Measurements from ENCODE around the gene GPR55.
"Not testable (repeated sequence)": the region's sequence is repeated elsewhere in the genome, so short reads cannot be mapped to it uniquely, and the experiment has no call there.

GPR55 gene

DNA sequence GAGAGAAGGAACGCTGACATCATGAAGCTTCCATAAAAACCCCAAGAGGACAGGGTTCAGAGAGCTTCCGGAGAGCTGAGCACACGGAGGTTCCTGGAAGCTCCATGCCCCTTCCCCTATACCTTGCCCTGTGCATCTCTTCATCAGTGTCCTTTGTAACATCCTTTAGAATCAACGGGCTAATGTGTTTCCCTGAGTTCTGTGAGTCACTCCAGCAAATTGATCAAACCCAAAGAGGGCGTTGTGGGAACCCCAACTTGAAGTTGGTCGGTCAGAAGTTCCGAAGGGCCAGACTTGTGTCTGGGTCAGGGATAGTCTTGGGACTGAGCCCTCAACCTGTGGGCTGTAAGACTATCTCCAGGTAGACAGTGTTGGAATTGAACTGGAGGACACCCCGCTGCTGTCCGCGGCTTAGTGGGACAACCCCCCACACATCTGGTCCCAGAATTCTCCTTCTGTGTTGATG is 25.9 kb upstream of the GPR55 start:
- DNase-seq (ENCODE audit: low spot score) = no peak

DNA sequence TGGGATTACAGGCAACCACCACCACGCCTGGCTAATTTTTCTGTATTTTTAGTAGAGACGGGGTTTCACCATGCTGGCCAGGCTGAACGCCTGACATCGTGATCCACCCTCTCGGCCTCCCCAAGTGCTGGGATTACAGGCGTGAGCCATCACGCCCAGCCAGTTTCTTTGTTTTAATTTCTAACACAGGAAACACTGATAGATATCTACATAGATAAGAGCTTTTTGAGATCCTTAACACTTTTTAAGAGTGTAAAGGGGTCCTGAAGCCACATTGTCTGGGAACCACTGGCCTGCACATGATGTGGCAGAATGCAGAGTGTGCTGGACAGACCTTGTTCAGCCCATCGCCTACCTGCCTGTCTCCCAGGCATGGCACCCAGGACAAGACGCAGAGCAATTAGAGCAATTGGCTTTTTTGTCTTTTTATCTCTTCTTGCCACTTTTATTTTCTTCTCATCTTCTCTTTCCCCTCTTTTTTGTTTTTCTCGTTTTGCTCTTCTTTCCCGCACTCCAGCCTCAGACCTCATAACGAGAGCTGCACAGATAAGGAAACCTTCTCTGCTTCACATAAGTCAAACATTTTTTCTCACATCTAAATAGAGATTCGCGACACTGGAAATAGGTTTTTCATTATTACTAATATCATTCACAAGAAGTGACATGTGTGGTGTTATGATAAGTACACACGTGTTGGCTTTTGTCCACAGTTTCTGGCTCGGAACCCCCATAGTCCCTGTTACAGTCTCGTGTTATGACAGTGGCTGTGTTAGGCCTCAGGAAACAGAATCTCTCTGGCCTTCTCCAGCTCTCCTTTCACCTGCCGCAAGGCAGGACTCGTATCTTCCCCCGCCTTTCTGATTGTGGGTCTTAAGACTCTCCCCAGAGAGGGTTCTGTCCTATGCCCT is 25.2 kb upstream of the GPR55 start:
- no peak for DNase-seq (ENCODE audit: low spot score)

DNA sequence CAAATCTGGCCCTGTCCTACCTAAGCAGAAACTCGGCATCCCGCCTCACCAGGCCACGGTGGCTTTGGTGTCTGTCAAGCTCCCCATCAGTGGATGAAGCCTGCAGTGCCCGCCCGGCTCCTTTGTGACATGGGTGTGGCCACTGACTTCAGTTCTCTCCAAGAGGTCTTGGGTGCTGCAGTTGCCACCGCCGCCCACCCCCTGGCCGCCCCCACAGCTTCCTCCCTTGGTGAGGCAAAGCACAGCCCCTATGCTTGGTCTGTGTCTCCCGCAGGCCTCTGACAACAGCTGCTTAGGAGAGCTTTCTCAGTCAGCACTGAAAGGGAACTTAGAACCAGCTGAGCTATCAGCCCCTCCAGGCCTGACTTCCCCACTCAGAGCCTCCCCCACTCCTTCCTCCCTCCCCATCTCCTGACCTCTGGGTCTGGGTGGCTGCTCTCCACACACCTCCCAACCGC is 22.9 kb upstream of the GPR55 start:
- no peak for DNase-seq (ENCODE audit: low spot score)

DNA sequence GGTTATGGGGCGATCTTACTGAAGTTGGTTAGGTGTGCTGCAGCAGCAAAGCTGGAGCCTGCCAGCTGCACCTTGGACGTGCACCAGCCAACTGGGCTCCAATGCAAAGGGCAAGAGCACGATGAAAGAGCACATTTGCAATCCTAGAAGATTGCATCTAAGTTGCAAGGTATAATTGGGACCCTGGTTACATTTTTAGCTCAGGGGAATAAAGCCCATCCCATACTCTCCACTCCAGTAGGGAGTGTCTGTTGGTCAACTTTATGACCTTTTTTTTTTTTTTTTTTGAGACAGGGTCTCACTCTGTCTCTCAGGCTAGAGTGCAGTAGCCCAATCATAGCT is 22.2 kb upstream of the GPR55 start:
- no peak for DNase-seq (ENCODE audit: low spot score)

DNA sequence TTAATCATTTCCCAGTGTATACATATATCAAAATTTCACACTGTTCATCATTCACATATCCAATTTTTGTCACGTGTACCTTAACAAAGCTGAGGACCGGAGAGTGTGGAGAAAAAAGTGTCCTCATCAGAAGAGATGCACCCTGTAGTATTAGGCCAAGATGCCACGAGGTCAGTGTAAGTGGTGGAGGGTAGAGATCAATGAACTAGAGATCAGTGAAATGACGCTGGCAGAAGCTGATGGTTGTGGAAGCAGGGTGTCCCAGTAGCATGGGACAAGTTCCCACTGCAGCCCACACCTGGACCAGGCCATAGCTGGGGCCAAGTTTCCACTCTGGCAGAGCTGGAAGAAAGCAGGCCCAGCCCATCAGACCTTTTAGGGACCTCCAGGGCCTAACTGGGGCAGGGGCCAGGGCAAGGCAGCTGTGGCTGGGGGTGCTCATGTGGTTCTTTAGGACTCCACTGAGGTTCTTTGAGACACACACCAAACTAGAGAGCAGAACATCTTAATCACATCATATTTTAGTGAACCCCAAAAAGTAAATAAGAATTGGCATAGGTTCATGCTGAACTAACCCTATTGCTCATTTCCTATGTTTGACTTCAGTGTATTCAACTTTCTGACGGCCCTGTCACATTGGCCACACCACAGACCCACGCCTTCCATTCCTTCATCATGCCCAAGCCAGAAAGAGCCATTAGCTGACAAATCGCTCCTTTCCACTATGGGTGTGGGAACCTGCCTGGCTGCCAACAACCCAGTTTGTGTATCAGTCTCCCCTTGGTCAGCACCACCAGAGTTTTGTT is 21.6 kb upstream of the GPR55 start:
- no peak for DNase-seq (ENCODE audit: low spot score)

DNA sequence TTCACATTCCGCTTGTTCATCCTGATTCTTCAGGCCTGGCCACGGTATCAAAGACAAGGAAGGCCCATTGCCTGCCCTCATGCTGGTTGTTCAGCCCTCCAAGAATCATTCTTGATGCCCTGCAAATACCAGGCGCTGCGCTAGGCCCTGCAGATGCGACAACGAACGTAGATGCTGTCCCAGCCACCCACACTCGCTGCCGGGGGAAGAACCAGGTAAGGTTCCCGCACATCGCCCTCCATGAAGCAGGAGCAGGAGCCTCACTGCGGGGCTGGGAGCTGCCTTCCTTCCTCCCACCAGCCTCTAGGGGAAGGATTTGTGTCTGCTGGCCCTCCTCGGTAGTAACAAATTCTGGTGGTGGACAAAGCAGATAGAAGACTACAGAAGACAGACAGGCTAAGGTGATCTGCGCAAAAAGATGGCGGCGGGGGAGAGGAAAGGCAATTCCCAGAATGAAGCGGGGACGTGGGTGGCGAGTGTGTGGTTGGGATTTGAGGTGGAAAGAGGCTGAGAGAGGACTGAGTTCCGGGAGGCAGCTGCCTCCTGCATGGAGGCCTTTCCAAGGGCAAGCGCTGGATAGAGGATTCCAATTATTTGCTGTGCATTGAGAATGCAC is 19.8 kb upstream of the GPR55 start:
- no peak for DNase-seq (ENCODE audit: low spot score)

DNA sequence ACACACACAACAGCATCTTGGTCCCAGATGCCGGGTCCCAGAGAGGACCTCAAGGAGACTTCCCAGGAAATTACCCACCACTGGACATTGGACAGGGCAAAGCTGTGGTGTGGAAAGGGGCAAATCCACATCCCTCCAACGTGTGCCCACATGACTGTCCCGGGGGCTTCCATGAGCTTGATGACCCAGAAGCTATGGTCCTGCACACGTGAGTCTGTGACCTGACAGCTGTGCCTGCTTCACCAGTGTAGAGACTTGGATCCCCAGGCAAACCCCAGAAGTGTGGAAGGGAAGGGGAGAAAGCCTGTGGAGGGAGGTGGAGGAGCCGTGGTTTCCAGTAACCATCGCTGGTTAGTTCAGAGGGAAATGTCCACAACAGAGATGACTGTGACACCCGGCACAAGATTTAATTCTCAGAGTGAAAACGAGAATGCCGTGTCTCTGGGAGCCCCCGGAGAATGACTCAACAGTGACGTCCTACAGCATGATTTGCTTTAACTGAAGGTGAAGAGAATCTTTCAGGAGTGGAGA is 19.1 kb upstream of the GPR55 start:
- no peak for DNase-seq (ENCODE audit: low spot score)

DNA sequence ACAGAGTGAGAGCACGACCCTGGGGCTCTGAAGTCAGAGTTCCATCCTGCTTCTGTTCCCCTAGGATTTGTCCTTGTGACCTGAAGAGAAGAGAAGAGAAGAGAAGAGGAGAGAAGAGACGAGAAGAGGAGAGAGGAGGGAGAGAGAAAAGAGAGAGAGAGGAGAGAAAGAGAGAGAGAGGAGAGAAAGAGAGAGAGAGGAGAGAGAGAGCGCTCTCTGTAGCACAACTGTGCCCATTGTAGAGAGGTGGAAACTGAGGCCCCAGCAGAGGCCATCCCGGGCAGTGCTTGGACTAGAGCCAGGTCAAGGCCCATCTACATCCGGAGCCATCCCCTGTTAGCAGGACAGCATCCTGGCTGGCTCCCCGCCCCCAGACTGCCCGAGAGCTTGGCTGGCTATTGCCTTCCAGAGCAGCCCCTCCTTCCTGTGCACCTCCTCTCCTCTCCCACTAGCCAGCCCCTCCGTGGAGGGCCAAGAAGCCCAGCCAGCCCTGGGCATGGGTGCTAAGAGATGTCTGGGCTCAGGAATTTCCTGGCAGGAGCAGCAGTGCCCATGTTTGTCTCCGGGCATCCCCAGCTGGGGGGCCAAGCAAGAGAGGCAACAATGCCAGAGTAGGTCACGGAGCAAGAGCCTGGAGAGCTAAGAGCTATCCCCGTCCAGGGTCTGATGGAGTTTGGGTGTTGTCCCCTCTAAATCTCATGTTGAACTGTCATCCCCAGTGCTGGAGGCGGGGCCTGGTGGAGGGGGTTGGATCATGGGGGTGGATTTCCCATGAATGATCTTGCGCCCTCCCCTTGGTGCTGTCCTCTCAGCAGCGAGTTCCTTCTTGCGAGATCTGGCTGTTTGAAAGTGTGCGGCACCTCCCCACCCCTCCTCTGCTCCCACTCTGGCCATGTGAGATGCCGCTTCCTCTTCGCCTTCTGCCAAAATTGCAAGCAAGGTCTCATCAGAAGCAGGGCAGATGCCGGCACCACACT is 18.2 kb upstream of the GPR55 start:
- DNase-seq (ENCODE audit: low spot score) = no peak

DNA sequence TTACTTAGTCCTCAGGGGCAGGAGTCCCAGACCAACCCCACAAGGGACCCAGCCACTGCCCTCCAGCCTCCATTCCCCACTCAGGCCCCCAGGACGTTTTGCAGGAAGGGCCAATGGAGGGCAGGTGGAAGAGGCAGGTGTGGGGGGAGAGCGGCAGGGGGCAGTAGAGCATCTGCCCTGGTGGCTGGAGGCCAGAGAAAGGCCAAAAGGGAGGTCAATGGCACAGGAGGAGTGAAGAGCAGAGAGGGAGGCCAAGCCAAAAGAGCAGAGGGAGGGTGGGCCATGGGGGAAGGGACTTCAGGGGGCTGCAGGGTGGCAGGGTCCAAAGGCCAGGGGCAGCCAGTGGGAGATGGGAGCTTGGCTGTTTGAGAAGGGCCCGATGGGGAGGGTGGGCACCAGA is 17.3 kb upstream of the GPR55 start:
- DNase-seq (ENCODE audit: low spot score) = no peak

DNA sequence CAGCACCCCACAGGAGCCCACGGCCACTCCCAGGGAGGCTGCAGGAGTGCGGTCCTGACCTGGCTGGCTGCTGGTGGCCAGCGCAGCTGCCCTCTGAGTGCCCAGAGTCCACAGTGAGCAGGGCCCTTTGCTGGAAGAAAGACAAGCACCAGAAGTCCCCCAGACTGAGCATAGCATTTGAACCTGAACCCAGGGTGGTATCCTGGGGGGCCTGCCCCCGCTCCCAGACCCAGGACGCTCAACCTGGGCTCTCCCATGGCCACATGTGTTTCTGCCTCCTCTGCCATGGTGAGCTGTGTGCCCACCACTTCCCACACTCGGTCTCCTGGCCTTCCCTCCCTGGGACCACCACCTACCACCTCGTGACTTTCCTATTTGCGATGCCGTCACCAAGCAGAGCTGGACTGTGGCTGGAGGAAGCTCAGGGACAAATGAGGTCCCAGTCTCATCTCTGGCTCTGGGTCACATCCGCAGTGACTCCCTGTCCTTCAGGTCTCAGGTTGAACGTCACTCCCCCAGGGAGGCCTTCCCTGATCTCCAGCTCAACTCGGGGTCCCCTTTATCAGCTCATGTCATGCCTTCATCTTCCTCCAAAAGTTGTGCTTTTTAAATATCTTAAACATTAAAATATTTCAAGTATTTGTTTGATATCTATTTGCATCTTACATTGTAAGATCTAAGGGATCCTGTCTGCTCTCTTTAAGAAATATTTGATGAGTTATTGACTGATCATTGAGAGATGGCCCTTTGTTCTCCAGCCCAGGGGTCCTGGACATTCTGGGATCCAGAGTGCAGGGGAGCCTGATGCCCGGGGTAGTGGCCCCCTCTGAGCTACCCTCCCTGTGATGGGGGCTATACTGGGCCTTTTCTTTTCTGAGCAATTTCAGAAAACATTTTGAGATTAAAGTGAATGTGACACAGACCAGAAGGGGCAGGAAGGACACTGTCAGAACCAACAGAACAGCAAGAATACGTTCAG is 16.4 kb upstream of the GPR55 start:
- DNase-seq (ENCODE audit: low spot score) = no peak

DNA sequence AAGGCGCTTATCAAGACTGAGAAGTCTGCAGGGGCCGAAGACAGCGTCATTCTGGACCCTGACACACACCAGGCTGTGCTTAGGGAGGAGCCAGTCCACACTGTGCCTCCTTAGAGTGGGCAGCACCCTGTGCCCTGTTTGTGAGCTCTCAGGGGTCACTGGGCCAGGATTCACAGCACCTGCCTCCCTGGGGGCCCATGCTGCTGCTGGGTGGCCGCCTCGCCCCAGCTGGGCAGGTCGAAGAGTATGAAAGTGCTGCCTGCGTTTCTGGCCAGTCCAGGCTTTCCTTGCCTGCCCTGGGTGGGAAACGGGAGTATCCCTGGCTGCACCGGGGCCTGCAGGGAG is 15.4 kb upstream of the GPR55 start:
- no peak for DNase-seq (ENCODE audit: low spot score)

DNA sequence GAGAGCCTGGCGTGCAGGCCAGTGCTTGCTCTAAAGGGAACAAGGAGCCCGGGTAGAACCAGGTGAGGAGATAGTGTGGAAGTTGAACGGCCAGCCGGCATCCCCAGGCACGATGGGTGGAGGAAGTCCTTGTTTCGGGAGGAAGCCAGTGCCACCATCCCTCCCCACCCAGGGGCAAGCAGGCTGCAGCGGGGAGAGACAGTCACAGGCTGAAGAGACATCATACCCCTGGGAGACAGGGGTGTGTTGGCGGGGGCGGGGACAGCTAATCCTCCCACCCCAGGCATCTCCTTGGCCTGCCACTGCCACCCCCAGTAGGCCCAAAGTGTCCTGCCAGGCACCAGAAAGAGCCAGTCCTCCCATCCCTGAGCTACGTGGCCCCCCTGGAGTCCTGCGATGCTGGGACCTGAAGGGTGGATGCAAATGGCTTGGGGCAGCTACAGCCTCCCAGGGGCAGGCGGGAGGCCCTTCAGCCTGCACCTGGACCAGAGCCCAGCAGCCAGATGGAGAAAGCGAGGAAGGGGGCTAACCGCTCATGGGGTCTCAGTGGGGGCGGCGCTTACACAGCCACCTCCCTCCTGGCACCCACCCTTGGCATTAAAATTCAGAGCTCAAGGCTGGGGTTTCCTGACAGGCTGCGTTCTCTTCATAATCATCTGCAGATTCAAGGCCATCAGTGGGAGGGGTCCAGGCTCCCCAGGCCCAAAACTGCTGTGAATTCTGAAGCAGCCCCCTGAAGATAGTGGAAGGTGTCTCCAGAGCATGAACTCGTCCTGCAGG is 14.8 kb upstream of the GPR55 start:
- DNase-seq (ENCODE audit: low spot score) = no peak

DNA sequence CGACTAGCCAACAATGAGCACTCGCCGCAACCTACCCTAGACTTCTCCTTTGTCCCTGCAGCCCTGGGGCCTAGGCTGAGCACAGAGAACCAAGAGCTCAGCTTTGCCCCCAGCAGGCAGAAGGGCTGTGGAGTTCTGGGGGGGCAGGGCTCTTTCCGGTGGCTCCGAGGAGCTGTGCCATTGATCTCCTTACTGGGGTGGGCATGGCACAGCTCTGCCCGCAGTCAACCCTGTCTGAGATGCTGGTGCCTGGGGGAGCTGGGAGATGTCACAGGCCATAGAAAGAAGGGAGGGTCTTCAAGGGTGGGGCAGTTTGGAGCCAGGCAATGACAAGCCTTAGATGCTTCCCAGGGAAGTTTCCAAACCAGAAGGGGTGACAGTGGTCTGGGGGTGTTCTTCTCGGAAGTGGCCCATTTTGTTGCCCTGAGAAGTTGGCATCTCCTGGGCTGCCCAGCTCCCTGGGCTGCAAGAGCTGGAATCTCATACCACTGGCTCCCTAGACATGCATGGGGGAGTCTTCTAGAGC is 14.1 kb upstream of the GPR55 start:
- no peak for DNase-seq (ENCODE audit: low spot score)

DNA sequence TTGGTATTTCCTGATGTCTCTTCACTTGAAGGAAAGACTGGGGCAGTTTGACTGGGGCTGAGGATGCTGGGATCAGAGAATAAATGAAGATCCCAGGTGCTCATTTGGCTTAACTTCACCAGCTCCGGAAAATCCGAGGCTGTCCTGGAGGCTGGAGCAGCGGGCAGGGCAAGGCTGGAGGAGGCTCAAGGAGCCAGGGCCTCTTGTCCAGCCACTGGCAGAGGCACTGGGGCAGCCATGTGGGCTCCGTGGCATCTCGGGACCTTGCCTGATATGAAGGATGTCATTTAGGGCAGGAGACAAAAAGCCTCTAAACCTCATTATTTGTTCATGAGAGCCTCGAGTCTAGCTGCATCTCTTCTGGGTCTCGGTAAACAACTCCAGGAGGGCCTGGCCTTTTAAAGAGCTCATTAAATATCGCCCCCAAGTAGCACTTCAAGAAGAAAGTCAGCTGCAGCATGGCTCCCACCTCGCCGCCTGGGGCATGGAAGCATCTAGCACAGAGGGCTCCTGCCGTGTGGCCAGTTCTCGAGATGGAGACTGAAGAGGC is 13.5 kb upstream of the GPR55 start:
- DNase-seq (ENCODE audit: low spot score) = no peak

DNA sequence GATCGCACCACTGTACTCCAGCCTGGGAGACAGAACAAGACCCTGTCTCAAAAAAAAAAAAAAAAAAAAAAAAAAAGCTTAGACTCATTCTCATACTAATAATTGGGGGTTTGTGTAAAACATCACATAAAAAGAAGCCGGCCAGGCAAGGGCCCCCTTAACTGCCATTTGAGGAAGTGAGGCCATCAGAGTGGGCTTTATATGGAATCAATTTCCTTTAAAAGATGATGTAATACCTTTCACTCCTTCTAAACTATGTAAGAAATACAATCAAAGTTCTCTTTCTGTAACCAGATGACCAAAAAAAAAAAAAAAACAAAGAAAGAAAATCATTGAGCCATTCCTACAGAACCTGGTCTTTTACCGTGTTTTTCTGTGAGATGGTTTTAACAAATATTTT is 13.1 kb upstream of the GPR55 start:
- no peak for DNase-seq (ENCODE audit: low spot score)

DNA sequence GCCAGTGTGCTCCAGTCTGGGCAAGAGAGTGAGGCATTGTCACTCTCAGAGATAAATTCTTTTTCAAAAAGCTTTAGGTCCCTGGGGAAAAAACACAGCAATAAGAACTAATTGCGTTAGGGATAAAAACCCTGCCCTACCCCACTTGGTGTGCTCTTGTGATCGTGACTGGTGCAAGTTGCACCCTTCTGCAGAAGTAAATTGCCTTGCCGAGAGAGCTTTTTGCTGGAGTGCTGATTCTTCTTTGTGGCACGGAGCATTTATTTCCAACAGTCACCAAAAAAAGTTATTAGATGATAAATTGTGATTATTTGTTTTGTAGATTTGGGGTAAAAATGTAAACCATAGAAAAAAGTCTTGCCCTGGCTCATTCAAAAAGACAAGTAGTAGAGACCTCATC is 12.3 kb upstream of the GPR55 start:
- DNase-seq (ENCODE audit: low spot score) = no peak

DNA sequence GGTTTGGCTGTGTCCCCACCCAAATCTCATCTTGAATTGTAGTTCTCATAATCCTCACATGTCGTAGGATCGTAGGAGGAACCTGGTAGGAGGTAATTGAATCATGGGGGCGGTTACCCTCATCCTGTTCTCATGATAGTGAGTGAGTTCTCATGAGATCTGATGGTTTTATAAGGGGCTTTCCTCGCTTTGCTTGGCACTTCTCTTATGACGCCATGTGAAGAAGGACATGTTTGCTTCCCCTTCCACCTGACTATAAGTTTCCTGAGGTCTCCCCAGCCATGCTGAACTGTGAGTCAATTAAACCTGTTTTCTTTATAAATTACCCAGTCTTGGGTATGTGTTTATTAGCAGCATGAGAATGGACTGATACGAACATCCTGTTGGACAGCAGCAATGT is 11.2 kb upstream of the GPR55 start:
- not testable (repeated sequence) for DNase-seq (ENCODE audit: low spot score)

DNA sequence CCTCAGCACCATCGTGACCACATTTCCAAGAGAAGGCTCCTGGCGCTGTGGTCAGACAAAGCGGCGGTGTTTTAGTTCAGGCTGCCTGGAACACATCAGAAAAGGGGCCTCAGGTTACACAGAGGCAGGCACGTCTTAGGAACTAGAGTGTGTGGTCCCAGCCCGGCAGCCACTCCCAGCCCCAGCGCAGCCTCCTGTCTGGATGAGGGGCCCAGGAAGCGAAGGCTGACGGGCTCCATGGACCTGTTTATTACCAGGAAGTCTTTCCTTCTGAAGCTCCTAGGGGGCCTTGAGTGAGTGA is 10.0 kb upstream of the GPR55 start:
- no peak for DNase-seq (ENCODE audit: low spot score)

Measured in putamen (tissue), 1 donor.